Measurements from ENCODE around the gene ADAMTS14.

ADAMTS14 gene

DNA sequence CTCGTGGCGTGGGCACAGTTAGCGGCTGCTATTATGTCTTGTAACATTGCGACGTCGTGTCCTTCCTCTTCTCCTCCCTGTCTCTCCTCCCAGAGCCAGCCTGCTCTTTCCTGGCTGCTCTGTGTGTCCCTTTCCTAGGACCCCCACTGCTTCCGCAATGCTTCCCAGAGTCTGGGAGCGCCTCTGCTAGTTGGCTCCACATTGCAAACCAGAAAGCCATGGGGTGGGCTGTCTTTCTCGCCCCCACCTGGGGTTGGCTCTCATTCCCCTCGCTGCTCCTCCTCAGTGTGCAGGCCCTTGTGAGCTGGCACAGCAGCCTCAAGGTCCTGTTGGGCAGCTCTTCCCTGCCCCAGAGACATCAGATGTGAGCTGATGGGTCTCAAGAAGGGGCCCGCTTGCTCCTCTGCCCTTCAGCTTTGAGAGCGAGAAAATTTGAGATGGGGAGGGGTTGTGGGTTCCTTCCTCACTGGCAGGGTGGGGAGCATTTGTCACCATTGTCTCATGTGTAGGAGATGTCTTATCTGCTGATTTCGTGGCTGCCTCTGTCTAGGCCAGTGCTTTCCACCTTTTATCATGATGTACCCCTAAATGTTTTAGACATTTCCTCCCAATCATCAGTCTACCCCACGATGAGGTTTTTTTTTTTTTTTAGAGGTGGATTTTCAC, 3.3 kb downstream of the ADAMTS14 start:
- H3K4me2 ChIP-seq (ENCODE audit: low read depth, low read length): no peak overlapping the region

DNA sequence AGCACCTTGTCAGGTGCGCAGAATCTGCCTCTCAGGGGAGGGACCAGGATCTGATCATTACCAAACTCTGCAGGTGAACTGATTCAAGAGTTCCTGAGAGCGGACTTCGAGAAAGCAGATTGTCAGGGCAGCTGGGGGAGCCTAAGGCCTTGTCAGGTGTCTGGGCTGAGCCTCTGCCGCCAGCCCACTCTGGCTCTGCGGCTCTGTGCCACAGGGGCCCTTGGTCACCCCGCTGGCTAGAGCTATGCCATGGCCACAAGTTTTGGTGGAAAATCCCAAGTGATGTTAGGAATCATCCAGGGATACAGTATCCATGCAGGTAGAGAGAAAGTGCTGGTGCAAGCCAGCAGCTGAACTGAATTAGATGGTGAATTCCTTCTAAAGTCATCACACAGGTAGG, 4.2 kb downstream of the ADAMTS14 start:
- H3K4me3 ChIP-seq (ENCODE audit: low read length): no peak overlapping the region
- no peaks in the 10 kb centered on the region for H3K79me2 ChIP-seq (ENCODE audit: low read length)
- H3K9me3 ChIP-seq (replicated peaks; ENCODE audit: insufficient read depth, low read length): no peaks in the 10 kb centered on the region
- 0 out of 2 replicates have a peak, but pooled peaks cover 3% of the 10 kb centered on the region for H3F3A ChIP-seq (ENCODE audit: insufficient read depth, low read length)
- no peak overlapping the region for H3K9ac ChIP-seq (ENCODE audit: low read length)
- no peaks in the 10 kb centered on the region for H3K4me1 ChIP-seq (ENCODE audit: low read length)
- peaks cover 8% of the 10 kb centered on the region for H3K27me3 ChIP-seq (replicated peaks; ENCODE audit: insufficient read depth, low read length)
- no peaks in the 10 kb centered on the region for H4K20me1 ChIP-seq (ENCODE audit: insufficient read depth, low read length)
- no peak overlapping the region for H3K27ac ChIP-seq (ENCODE audit: low read length)
- H3K4me2 ChIP-seq (ENCODE audit: low read depth, low read length): no peak overlapping the region
- no peaks in the 10 kb centered on the region for H3K9me2 ChIP-seq (replicated peaks; ENCODE audit: insufficient read depth, low read length)
- DNase-seq: no peak
- no peak for TF ChIP-seq EZH2phosphoT487 (IDR thresholded peaks at IDR 0.05; ENCODE audit: low read length)
- no peak for TF ChIP-seq EZH2 (optimal IDR thresholded peaks at IDR 0.05; ENCODE audit: low read depth, low read length)
- TF ChIP-seq, protein P1, sequence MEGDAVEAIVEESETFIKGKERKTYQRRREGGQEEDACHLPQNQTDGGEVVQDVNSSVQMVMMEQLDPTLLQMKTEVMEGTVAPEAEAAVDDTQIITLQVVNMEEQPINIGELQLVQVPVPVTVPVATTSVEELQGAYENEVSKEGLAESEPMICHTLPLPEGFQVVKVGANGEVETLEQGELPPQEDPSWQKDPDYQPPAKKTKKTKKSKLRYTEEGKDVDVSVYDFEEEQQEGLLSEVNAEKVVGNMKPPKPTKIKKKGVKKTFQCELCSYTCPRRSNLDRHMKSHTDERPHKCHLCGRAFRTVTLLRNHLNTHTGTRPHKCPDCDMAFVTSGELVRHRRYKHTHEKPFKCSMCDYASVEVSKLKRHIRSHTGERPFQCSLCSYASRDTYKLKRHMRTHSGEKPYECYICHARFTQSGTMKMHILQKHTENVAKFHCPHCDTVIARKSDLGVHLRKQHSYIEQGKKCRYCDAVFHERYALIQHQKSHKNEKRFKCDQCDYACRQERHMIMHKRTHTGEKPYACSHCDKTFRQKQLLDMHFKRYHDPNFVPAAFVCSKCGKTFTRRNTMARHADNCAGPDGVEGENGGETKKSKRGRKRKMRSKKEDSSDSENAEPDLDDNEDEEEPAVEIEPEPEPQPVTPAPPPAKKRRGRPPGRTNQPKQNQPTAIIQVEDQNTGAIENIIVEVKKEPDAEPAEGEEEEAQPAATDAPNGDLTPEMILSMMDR (IDR thresholded peaks at IDR 0.05; ENCODE audit: low read length): no peak
- no peaks in the 10 kb centered on the region for H3K36me3 ChIP-seq (replicated peaks; ENCODE audit: insufficient read depth, low read length)
- no peak overlapping the region for H2AFZ ChIP-seq (ENCODE audit: low read length)

More for the DNA sequence above, 3.3 kb downstream of the ADAMTS14 start:
- H3K4me1 ChIP-seq (ENCODE audit: low read length): no peaks in the 10 kb centered on the region
- H3K36me3 ChIP-seq (replicated peaks; ENCODE audit: insufficient read depth, low read length): no peaks in the 10 kb centered on the region
- 0 out of 2 replicates have a peak, but pooled peaks cover 3% of the 10 kb centered on the region for H3F3A ChIP-seq (ENCODE audit: insufficient read depth, low read length)
- H3K27ac ChIP-seq (ENCODE audit: low read length): no peak overlapping the region
- no peak overlapping the region for H2AFZ ChIP-seq (ENCODE audit: low read length)
- no peaks in the 10 kb centered on the region for H3K79me2 ChIP-seq (ENCODE audit: low read length)
- no peak for DNase-seq
- no peaks in the 10 kb centered on the region for H3K9me2 ChIP-seq (replicated peaks; ENCODE audit: insufficient read depth, low read length)
- no peak overlapping the region for H3K9ac ChIP-seq (ENCODE audit: low read length)
- peaks cover 10% of the 10 kb centered on the region for H3K27me3 ChIP-seq (replicated peaks; ENCODE audit: insufficient read depth, low read length)
- H4K20me1 ChIP-seq (ENCODE audit: insufficient read depth, low read length): no peaks in the 10 kb centered on the region
- no peak overlapping the region for H3K4me3 ChIP-seq (ENCODE audit: low read length)
- H3K9me3 ChIP-seq (replicated peaks; ENCODE audit: insufficient read depth, low read length): no peaks in the 10 kb centered on the region
- no peak for TF ChIP-seq EZH2 (optimal IDR thresholded peaks at IDR 0.05; ENCODE audit: low read depth, low read length)
- TF ChIP-seq, protein P1 (IDR thresholded peaks at IDR 0.05; ENCODE audit: low read length): no peak
- no peak for TF ChIP-seq EZH2phosphoT487 (IDR thresholded peaks at IDR 0.05; ENCODE audit: low read length)

DNA sequence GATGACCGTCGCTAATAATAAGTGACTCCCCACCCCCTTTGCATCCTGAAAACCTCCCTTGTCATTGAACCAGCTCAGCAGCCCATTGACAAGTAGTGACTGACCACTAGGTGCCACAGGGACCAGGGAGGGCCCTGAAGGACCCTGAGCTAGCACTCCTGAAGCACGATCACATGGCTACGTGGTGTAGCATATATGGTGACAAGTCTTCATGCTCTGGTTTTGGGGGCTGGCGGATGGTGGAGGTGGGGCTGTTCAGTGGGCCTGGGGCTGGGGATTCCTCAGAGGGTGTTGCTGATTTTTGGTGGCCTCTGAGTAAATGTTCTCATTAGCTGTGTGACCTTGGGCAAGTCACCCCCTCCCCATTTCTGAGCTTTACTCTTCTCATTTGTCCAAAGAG, 4.7 kb downstream of the ADAMTS14 start:
- no peak for DNase-seq
- Histone ChIP-seq H3K79me2 (ENCODE audit: low read length) (no peaks in the 10 kb centered on the region), H3K36me3 (replicated peaks; ENCODE audit: insufficient read depth, low read length) (no peaks in the 10 kb centered on the region), H3K9me3 (replicated peaks; ENCODE audit: insufficient read depth, low read length) (no peaks in the 10 kb centered on the region), H3K4me3 (ENCODE audit: low read length) (no peak overlapping the region), H3K4me1 (ENCODE audit: low read length) (no peaks in the 10 kb centered on the region), H3K9ac (ENCODE audit: low read length) (no peak overlapping the region), H3F3A (ENCODE audit: insufficient read depth, low read length) (no peaks in the 10 kb centered on the region), H3K4me2 (ENCODE audit: low read depth, low read length) (no peak overlapping the region), H2AFZ (ENCODE audit: low read length) (no peak overlapping the region), H4K20me1 (ENCODE audit: insufficient read depth, low read length) (no peaks in the 10 kb centered on the region), H3K27me3 (replicated peaks; ENCODE audit: insufficient read depth, low read length) (peaks cover 8% of the 10 kb centered on the region; the same call in 1 of the 2 replicates), H3K9me2 (replicated peaks; ENCODE audit: insufficient read depth, low read length) (no peaks in the 10 kb centered on the region), H3K27ac (ENCODE audit: low read length) (no peak overlapping the region)
- TF ChIP-seq EZH2 (optimal IDR thresholded peaks at IDR 0.05; ENCODE audit: low read depth, low read length): no peak
- TF ChIP-seq, protein P1 (IDR thresholded peaks at IDR 0.05; ENCODE audit: low read length): no peak
- TF ChIP-seq EZH2phosphoT487 (IDR thresholded peaks at IDR 0.05; ENCODE audit: low read length): no peak
